Motor neuron (in vitro differentiated cells): ENCODE results near the gene ACER2. TPM values are rescaled to one million over a fixed set of nuclear protein-coding genes. Genes with fewer than 3 reads are reported as not detected.

ENCODE experiments used
- ATAC-seq, 8 experiments: fragments of 200-7000 bp; cut with Tn5 transposase; replicated peaks in 6 of 8; 2 replicates each; pipeline ENCODE4 v1.8.0; 2021; ENCODE audit warnings: mild to moderate bottlenecking in 8 of 8, moderate library complexity in 8 of 8
- H3K27ac ChIP-seq, 2 donors: fragments of 250-450 bp; sonication (Bioruptor Pico); 2 replicates each; pipeline ENCODE4 v1.9.0; 2021; ENCODE audit warnings: antibody characterized with exemption in 2 of 2, mild to moderate bottlenecking in 2 of 2, moderate library complexity in 1 of 2
- H3K4me1 ChIP-seq, 2 donors: fragments of 250-450 bp; sonication (Bioruptor Pico); replicated peaks in 1 of 2; 2 replicates each; pipeline ENCODE4 v1.6.1; 2021; ENCODE audit warnings: antibody characterized with exemption in 2 of 2, mild to moderate bottlenecking in 2 of 2, moderate library complexity in 1 of 2
- H3K4me3 ChIP-seq, 5 donors: fragments of 250-450 bp; sonication (Bioruptor Pico); 2 replicates each; pipeline ENCODE4 v1.9.0; 2021; ENCODE audit warnings: antibody characterized with exemption in 5 of 5, mild to moderate bottlenecking in 5 of 5, moderate library complexity in 4 of 5
- WGBS, 10 experiments: fragments of 450-650 bp; shearing (Covaris generic); methylation state at CpG; one replicate each; pipeline ENCODE4 v1.0.0; 2022; 5-methylcytosine and 5-hydroxymethylcytosine counted together
- in situ Hi-C, 9 experiments: fragments of 400-800 bp; cut with MboI; loops; one replicate each; pipeline ENCODE4 v1.15.0; 2021; ENCODE audit warnings: low sequenced_read_pairs in 9 of 9, low pct_unique_long_range_greater_than_20kb in 2 of 9; ENCODE audit not compliant: unreplicated experiment in 9 of 9
- total RNA-seq, 8 experiments: library from RNA; unstranded; fragments of 300-600 nt; gene quantifications; 2 replicates each; pipeline versions ENCODE4 v1.2.3 to v1.2.4, GENCODE V29; 2022

Gene ACER2
- total RNA-seq, 8 experiments from 2014 or later: 1.1 to 8.9 (median 2.4) TPM

- H3K27ac ChIP-seq: no peak overlapping the region
- 17 to 100% (median 100%) methylated on average over 1 of the region's 1 CpG; no CpG with 5 or more reads in 3 of the 10 experiments for WGBS, 10 experiments
- peaks cover 0 to 4% of the 10 kb centered on the region in 2 donors for H3K4me1 ChIP-seq
- H3K4me3 ChIP-seq: no peak overlapping the region
- in situ Hi-C loops: loop anchor here in 7 of 9 experiments (10.0 to 25.0 kb wide), 2 partner anchors 415 to 428 kb away; no protein-coding TSS in a partner anchor
- ATAC-seq: no peak
Measured at GRCh38 chr9:19497276-19497675, 88.5 kb downstream of the ACER2 start.

DNA sequence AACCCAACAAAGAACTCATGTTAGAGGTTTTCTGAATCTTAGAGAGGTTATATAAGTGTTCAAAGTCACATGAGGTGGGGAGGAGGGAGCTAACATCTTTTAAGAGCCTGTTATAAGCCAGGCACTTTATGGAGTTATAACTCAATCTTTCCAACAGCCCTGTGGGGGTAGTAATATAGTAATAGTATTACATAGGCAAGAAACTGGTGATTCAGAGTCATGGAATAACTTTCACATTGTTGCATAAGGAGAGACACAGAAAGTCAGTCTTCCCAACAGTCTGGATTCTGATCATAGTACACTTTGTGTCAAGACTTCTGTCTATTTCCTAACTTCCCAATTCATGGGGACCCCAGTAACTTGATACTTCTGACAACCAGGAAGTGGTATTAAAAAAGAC lies 89.2 kb downstream of the ACER2 start:
- peaks cover 0 to under 1% of the 10 kb centered on the region in 2 donors for H3K4me1 ChIP-seq
- no peak overlapping the region for H3K27ac ChIP-seq
- H3K4me3 ChIP-seq: no peak overlapping the region
- ATAC-seq: peak in 1 of 8 experiments; percentile 8
- in situ Hi-C loops: loop anchor here in 7 of 9 experiments (10.0 to 25.0 kb wide), 2 partner anchors 414 to 427 kb away; no protein-coding TSS in a partner anchor

Other genes starting within 250 kb of the ACER2 start
- 10 to 100 TPM; 20.2 to 56.4 (median 30.4) TPM for gene DENND4C, start 178.3 kb upstream of the ACER2 start, total RNA-seq
- 1,000 to 10,000 TPM; 1,373 to 2,088 (median 1,590) TPM for gene RPS6, start 28.8 kb upstream of the ACER2 start, total RNA-seq